ENCODE measurements around the gene CCDC71.

Gene CCDC71

GRCh38 chr3:49124991-49125670, 41.0 kb downstream of the CCDC71 start:
- DNase-seq = no peak

- no peak for DNase-seq
Measured at GRCh38 chr3:49124203-49124602, 41.9 kb downstream of the CCDC71 start.

GRCh38 chr3:49123687-49124086, 42.4 kb downstream of the CCDC71 start:
- no peak for DNase-seq

- no peak for DNase-seq
Measured at GRCh38 chr3:49122886-49123545, 43.1 kb downstream of the CCDC71 start.

GRCh38 chr3:49122451-49122850, 43.7 kb downstream of the CCDC71 start:
- DNase-seq = no peak

- DNase-seq = no peak
Measured at GRCh38 chr3:49122022-49122421, 44.1 kb downstream of the CCDC71 start.

GRCh38 chr3:49121132-49121736, 44.9 kb downstream of the CCDC71 start:
- no peak for DNase-seq

- peak; percentile 92 for DNase-seq
Measured at GRCh38 chr3:49120438-49121131, 45.5 kb downstream of the CCDC71 start, which contains the start of gene USP19. Gene USP19, minus strand, starts transcription at chr3:49120823. Its CDS starts 1,678 bp downstream, at chr3:49119145.

- DNase-seq = no peak
Measured at GRCh38 chr3:49120096-49120437, 46.1 kb downstream of the CCDC71 start.

- DNase-seq = no peak
Measured at GRCh38 chr3:49119439-49119838, 46.7 kb downstream of the CCDC71 start.

- no peak for DNase-seq
Measured at GRCh38 chr3:49119036-49119435, 47.1 kb downstream of the CCDC71 start.

Measured in stimulated activated CD4-positive, alpha-beta T cell treated with anti-CD3 and anti-CD28 coated beads, Interleukin-2, amount 100 ng/mL, for 48 hours (primary cell).